Measurements from ENCODE around the gene TRIM29.

Gene TRIM29

GRCh38 chr11:120096369-120097191, 41.3 kb downstream of the TRIM29 start:
- TF ChIP-seq CTCF (IDR thresholded peaks at IDR 0.05): no peak
- intact Hi-C loops (cut with DNase I; ENCODE audit: low total_unique reads): no loop called here
- Histone ChIP-seq H3K36me3 (no peaks in the 10 kb centered on the region), H3K27ac (no peak overlapping the region), H3K4me3 (no peak overlapping the region), H3K9me3 (no peaks in the 10 kb centered on the region), H3K27me3 (peaks cover 0 to 11% of the 10 kb centered on the region in 2 donors), H3K4me1 (peaks cover 0 to 7% (median 2%) of the 10 kb centered on the region in 4 donors)
- DNase-seq: no peak

- DNase-seq: no peak
- intact Hi-C loops (cut with DNase I; ENCODE audit: low total_unique reads): no loop called here
- H3K9me3 ChIP-seq: no peaks in the 10 kb centered on the region
- no peak overlapping the region for H3K27ac ChIP-seq
- H3K36me3 ChIP-seq: no peaks in the 10 kb centered on the region
- peaks cover 0 to 10% of the 10 kb centered on the region in 2 donors for H3K27me3 ChIP-seq
- no peak for TF ChIP-seq CTCF (IDR thresholded peaks at IDR 0.05)
- H3K4me3 ChIP-seq: no peak overlapping the region
- peaks cover 0 to 14% (median 3%) of the 10 kb centered on the region in 4 donors for H3K4me1 ChIP-seq
These were observed 42.4 kb downstream of the TRIM29 start for GRCh38 chr11:120095516-120095915.

- Histone ChIP-seq H3K27ac (no peak overlapping the region), H3K4me1 (peaks cover 0 to 23% (median 6%) of the 10 kb centered on the region in 4 donors), H3K9me3 (no peaks in the 10 kb centered on the region), H3K4me3 (no peak overlapping the region), H3K27me3 (no peaks in the 10 kb centered on the region), H3K36me3 (no peaks in the 10 kb centered on the region)
- no peak for TF ChIP-seq CTCF (IDR thresholded peaks at IDR 0.05)
- intact Hi-C loops (cut with DNase I; ENCODE audit: low total_unique reads): no loop called here
- no peak for DNase-seq
These were observed 46.2 kb downstream of the TRIM29 start for GRCh38 chr11:120091701-120092100.

DNA sequence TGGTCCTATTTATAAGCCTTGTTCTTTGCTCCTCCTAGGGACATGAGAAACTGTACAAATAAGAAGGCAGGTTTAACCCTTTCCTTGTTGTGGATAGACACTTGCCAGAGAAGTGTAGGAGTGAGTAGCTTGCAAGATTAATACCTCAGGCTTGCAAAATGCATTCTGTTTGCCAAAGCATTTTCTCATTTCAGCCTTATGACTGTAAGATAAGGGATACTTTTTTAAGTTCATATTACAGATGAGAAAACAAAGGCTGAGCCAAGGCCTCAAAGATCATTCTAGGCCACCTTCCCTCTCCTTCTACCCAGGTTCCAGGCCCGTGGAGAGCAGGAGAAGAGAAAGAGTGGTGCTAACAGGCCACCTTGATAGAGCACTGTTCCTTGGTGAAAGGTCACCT, 46.8 kb downstream of the TRIM29 start:
- no peak overlapping the region for H3K27ac ChIP-seq
- no peaks in the 10 kb centered on the region for H3K9me3 ChIP-seq
- no peaks in the 10 kb centered on the region for H3K36me3 ChIP-seq
- H3K27me3 ChIP-seq: no peaks in the 10 kb centered on the region
- no peak for TF ChIP-seq CTCF (IDR thresholded peaks at IDR 0.05)
- DNase-seq: no peak
- peaks cover 0 to 23% (median 6%) of the 10 kb centered on the region in 4 donors for H3K4me1 ChIP-seq
- H3K4me3 ChIP-seq: no peak overlapping the region
- intact Hi-C loops (cut with DNase I; ENCODE audit: low total_unique reads): no loop called here

- Histone ChIP-seq H3K4me1 (peaks cover 0 to 23% (median 6%) of the 10 kb centered on the region in 4 donors), H3K9me3 (no peaks in the 10 kb centered on the region), H3K27ac (no peak overlapping the region), H3K27me3 (no peaks in the 10 kb centered on the region), H3K4me3 (no peak overlapping the region), H3K36me3 (no peaks in the 10 kb centered on the region)
- intact Hi-C loops (cut with DNase I; ENCODE audit: low total_unique reads): no loop called here
- TF ChIP-seq CTCF (IDR thresholded peaks at IDR 0.05): no peak
- no peak for DNase-seq
These were observed 47.5 kb downstream of the TRIM29 start for GRCh38 chr11:120090411-120090810.

All from tibial artery (tissue), 4 donors.